Left cardiac atrium (tissue), 4 donors: ENCODE data around the gene BSN. TPM values are rescaled to one million over a fixed set of nuclear protein-coding genes. Genes with fewer than 3 reads are reported as not detected.

Experiments
- ATAC-seq, 2 donors: fragments of 200-7000 bp; cut with Tn5 transposase; one replicate each; pipeline ENCODE4 v1.9.1; 2020; ENCODE audit warnings: mild to moderate bottlenecking in 2 of 2, moderate library complexity in 2 of 2
- DNase-seq: peaks from one replicate; pipeline ENCODE4 v3.0.0-alpha.2; 2020
- intact Hi-C, 2 donors: fragments of 100-400 bp; cut with DNase I; formaldehyde crosslinking; loops; one replicate each; pipeline versions ENCODE4 v1.14.1 to v1.15.1; 2022 to 2023
- long read RNA-seq: library from polyadenylated mRNA; unstranded; transcript quantifications from one replicate; pipeline ENCODE4 v2.0.0, GENCODE V29; 2021
- total RNA-seq, 2 donors: library from RNA; stranded (reverse); fragmentation: NEBNext Ultra II Directional; extraction: Animal tissue kit (Norgen Biotek cat#: 25700); gene quantifications; one replicate each; pipeline ENCODE4 v1.2.1, GENCODE V29; 2021
- donor health status: DM: no; HTN: yes; CAD: no.
- donor health status: DM: no; HTN: yes; CAD: no; lungs with severe emphysema.
- donor health status: DM: yes; HTN: yes; CAD: no.
- donor health status: Dilated cardiomyopathy.

The BSN gene, protein sequence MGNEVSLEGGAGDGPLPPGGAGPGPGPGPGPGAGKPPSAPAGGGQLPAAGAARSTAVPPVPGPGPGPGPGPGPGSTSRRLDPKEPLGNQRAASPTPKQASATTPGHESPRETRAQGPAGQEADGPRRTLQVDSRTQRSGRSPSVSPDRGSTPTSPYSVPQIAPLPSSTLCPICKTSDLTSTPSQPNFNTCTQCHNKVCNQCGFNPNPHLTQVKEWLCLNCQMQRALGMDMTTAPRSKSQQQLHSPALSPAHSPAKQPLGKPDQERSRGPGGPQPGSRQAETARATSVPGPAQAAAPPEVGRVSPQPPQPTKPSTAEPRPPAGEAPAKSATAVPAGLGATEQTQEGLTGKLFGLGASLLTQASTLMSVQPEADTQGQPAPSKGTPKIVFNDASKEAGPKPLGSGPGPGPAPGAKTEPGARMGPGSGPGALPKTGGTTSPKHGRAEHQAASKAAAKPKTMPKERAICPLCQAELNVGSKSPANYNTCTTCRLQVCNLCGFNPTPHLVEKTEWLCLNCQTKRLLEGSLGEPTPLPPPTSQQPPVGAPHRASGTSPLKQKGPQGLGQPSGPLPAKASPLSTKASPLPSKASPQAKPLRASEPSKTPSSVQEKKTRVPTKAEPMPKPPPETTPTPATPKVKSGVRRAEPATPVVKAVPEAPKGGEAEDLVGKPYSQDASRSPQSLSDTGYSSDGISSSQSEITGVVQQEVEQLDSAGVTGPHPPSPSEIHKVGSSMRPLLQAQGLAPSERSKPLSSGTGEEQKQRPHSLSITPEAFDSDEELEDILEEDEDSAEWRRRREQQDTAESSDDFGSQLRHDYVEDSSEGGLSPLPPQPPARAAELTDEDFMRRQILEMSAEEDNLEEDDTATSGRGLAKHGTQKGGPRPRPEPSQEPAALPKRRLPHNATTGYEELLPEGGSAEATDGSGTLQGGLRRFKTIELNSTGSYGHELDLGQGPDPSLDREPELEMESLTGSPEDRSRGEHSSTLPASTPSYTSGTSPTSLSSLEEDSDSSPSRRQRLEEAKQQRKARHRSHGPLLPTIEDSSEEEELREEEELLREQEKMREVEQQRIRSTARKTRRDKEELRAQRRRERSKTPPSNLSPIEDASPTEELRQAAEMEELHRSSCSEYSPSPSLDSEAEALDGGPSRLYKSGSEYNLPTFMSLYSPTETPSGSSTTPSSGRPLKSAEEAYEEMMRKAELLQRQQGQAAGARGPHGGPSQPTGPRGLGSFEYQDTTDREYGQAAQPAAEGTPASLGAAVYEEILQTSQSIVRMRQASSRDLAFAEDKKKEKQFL (N-terminal part only)
- under 1 TPM; 0.27 to 0.39 TPM for total RNA-seq
- long read RNA-seq, partial matches to known transcripts: 0 of 1 reads
- long read RNA-seq, other reads (novel, unspliced or antisense): 1 of 1 reads

DNA sequence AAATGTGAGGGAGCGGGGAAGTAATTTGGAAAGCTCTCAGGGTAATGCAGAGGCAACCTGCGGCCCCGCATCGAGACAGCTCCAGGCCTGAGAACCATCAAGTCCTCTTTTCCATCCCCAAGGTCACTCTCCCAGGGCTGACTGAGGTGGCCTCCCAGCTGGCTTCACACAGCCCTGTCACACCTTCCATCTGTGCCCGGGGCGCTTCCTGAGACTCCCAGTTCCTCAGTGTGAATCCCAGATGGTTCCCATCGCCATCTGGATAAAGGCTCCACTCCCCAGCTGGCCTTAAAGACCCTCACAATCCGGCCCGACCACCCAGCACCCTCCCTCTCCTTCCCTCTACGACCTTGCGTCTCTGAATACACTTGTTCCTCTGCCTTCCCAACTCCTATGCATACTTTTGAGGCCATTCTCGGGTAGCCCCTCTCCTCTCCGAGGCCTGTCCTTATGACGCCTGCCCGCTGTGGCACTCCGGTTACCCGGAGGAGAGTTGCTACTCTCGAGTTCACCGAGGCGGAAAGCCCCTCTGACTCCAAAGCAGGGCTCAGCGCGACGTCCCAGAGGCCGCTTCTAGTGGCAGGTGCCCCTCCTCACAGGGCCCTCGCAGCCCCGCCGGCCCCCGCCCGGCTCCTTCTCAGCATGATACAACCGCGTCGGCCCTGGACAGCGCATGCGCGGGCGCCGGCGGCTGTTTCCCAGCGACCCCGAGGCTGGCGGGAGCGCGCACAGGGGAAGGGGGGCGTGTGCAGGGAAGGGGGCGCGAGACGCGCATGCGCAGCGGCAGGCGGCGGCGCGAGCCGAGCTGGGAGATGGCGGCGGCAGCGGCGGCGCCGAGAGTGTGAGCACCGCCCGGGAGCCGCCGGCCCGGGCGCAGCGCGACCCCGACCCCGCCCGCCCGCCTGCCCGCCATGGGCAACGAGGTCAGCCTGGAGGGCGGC is at the start of gene BSN:
TSS of gene BSN (plus strand) at position 786 of the 941 bp plus-strand sequence. CDS start at position 912, 126 bp downstream.
- intact Hi-C loops: no loop called here
- DNase-seq (peak; percentile 93), ATAC-seq (peak; percentile 98)

DNA sequence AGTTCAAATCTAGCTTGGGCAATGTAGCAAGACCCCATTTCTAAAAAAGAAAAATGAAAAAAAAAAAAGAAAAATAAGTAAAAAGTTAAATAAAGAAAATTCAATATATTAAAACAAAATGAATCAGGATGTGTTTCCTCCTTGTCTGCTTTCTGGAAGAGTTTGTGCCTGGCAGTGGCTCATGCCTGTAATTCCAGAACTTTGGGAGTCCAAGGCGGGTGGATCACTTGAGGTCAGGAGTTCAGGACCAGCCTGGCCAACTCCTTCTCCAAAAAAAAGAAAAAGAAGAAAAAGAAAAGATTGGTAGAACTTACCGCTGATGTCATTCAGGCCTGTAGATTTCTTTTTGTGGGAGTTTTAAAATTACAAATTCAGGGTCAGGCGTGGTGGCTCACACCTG is 47.4 kb upstream of the BSN start:
- no peak for ATAC-seq

GRCh38 chr3:49509028-49509561 is 45.2 kb upstream of the BSN start:
- DNase-seq (no peak), ATAC-seq (no peak)
- intact Hi-C loops: no loop called here

More for the DNA sequence above, 47.4 kb upstream of the BSN start:
- no peak for DNase-seq
- intact Hi-C loops: no loop called here

- intact Hi-C loops: no loop called here
- no peak for DNase-seq
- no peak for ATAC-seq
Observed at GRCh38 chr3:49511639-49512038, 42.6 kb upstream of the BSN start.

DNA sequence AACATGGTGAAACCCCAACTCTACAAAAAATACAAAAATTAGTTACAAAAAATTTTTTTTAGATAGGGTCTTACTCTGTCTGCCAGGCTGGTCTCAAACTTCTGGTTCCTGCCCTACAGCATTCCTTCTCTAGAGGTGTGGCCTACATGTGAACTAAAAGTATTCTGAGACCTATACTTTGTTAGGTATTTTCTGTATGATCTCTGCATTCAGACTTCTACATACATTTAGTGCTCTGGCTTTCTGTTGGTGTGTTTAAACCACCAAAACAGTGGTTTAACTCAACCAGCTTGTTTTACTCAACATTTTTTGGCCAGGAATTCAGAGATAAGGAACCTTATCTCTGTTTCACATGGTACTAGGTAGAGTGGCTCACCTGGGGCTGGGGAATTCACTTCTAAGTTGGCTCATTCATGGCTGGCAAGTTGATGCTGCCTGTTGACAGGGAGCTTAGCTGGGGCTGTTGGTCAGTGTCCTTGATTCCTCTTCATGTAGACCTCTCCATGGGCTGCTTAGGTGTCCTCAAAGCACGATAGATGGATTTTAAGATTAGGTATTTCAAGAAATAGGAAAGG is 41.4 kb upstream of the BSN start:
- ATAC-seq (no peak), DNase-seq (no peak)
- intact Hi-C loops: no loop called here

- ATAC-seq (no peak), DNase-seq (no peak)
- intact Hi-C loops: no loop called here
Observed at GRCh38 chr3:49513494-49514124, 40.7 kb upstream of the BSN start.

DNA sequence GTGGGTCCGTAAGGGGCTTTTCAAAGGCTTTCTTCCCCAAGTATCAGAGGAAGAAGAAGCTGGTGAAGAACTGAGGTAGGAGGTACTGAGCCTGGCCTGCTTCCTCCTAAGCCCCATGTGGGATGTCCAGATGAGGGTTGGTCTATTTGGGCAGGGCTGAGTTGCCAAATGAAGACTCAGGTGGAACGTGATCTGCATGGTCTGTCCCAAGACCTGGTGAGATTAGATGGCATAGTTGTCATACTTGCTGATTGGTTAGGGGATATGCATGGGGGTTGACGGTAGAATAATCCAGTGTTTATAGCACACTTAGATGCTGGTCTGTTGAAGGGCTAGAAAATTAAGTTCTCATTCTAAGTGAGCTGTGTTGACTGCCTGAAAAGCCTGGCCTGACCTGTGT is 36.3 kb upstream of the BSN start:
- no peak for ATAC-seq
- intact Hi-C loops: no loop called here
- DNase-seq: no peak

- intact Hi-C loops: no loop called here
- ATAC-seq (no peak), DNase-seq (no peak)
Observed at GRCh38 chr3:49518441-49518840, 35.8 kb upstream of the BSN start.

DNA sequence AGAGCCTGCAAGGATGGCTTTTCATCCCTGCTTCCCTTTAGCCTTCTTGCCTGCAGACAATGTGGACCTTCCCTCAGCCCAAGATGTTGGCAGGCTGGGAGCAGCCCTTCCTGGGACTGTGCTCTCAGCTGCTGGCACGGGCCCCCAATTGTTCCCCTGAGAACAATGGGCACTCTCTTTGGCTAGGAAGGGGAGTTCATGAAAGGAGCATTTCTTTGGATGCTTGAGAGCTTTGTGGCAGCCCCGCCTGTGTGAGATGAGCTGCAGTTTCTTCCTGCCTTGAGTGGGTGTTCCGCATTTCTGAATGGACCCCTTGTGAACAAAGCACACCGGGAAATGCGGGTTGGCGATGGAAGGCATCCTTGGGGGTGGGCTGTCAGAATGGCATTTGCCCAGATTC is 35.0 kb upstream of the BSN start:
- ATAC-seq (peak in 1 of 2 donors; percentile 13), DNase-seq (no peak)
- intact Hi-C loops: no loop called here

GRCh38 chr3:49519916-49520385 is 34.3 kb upstream of the BSN start:
- ATAC-seq (peak in 1 of 2 donors; percentile 42), DNase-seq (no peak)
- intact Hi-C loops: no loop called here

DNA sequence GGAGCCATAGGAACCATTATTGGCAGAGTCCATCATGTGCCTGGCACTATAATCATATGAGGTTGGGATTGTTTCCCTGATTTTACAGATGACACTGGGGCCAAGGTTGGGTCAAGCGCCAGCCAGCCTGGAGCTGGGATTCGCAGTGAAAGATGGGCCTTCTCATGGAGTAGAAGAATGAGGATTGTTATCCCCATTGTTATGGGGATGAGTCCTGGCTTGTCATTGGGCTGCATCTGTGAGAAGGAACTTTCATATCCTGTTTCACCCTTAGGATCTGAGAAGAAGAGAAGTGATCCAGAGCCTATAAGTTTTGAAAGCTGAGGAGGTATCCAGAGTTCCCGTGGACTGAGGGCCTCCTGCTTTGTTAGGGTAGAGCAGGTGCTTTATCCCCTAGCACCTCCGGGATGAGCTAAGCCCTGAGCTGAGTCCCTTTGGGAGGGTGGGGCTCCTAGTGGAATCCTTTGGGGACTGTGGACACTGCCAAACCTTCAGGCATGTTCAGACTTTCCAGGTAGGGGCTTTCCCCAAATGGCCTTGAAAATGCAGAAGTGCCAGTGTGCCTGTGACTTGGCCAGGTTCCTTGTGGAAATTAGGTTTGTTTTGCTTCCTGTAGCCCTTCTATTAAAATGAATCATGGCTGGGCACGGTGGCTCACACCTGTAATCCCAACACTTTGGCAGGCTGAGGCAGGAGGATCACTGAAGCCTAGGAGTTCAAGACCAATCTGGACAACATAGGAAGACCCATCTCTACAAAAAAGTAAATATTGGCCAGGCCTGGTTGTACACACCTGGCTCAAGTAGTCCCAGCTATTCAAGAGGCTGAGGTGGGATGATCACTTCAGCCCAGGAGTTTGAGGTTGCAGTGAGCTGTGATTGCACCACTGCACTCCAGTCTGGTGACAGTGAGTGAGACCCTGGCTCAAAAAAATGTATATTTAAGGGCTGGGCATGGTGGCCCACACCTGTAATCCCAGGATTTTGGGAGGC is 30.2 kb upstream of the BSN start:
- intact Hi-C loops: no loop called here
- DNase-seq (no peak), ATAC-seq (no peak)

- intact Hi-C loops: no loop called here
- ATAC-seq: no peak
- DNase-seq: no peak
Observed at GRCh38 chr3:49529567-49529966, 24.7 kb upstream of the BSN start.

DNA sequence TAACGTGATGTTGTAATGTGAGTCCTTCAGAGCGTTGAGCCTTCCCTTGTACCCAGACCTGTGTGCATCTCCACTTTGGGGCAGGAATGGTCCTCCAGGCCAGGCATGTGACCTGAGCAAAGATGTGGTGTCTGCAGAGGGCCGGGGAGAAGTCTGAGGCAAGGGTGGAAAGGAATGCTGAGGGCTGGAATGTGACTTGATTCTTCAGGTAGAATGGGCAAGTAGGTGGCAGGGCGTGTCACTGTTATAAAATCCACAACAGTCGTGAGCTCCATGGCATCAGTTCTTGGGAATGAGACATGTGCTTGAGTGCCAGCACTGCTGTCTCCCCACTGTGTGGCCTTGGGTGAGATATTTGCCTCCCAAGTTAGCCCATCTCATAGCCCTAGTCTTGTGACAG is 24.0 kb upstream of the BSN start:
- intact Hi-C loops: no loop called here
- DNase-seq: no peak
- ATAC-seq: no peak

DNA sequence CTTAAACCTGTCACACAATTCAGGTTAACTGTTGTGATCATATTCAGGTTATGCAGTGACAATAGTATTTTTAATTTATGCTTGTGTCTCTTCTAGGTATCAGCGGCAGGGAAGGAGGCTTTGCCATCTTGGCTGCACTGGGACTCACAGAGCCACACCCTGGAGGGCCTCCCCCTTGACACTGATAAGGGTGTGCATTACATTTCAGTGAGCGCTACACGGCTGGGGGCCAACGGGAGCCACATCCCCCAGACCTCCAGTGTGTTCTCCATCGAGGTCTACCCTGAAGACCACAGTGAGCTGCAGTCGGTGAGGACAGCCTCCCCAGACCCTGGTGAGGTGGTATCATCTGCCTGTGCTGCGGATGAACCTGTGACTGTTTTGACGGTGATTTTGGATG is 23.6 kb upstream of the BSN start:
- intact Hi-C loops: no loop called here
- ATAC-seq: no peak
- DNase-seq: no peak

DNA sequence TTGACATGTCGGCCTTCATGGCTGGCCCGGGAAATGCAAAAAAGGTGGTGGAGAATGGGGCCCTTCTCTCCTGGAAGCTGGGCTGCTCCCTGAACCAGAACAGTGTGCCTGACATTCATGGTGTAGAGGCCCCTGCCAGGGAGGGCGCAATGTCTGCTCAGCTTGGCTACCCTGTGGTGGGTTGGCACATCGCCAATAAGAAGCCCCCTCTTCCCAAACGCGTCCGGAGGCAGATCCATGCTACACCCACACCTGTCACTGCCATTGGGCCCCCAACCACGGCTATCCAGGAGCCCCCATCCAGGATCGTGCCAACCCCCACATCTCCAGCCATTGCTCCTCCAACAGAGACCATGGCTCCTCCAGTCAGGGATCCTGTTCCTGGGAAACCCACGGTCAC is 23.1 kb upstream of the BSN start:
- no peak for ATAC-seq
- DNase-seq: no peak
- intact Hi-C loops: no loop called here

DNA sequence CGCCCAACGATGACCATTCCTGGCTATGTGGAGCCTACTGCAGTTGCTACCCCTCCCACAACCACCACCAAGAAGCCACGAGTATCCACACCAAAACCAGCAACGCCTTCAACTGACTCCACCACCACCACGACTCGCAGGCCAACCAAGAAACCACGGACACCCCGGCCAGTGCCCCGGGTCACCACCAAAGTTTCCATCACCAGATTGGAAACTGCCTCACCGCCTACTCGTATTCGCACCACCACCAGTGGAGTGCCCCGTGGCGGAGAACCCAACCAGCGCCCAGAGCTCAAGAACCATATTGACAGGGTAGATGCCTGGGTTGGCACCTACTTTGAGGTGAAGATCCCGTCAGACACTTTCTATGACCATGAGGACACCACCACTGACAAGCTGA is 22.6 kb upstream of the BSN start:
- DNase-seq: no peak
- intact Hi-C loops: no loop called here
- ATAC-seq: no peak
